ENCODE measurements around the gene DDX42. TPM values are rescaled to one million over a fixed set of nuclear protein-coding genes. Genes with fewer than 3 reads are reported as not detected.
"Not testable (repeated sequence)": the region's sequence is repeated elsewhere in the genome, so short reads cannot be mapped to it uniquely, and the experiment has no call there.

The DDX42 gene
- total RNA-seq, 1 donor from 2014 or later = 33.6 TPM

DNA sequence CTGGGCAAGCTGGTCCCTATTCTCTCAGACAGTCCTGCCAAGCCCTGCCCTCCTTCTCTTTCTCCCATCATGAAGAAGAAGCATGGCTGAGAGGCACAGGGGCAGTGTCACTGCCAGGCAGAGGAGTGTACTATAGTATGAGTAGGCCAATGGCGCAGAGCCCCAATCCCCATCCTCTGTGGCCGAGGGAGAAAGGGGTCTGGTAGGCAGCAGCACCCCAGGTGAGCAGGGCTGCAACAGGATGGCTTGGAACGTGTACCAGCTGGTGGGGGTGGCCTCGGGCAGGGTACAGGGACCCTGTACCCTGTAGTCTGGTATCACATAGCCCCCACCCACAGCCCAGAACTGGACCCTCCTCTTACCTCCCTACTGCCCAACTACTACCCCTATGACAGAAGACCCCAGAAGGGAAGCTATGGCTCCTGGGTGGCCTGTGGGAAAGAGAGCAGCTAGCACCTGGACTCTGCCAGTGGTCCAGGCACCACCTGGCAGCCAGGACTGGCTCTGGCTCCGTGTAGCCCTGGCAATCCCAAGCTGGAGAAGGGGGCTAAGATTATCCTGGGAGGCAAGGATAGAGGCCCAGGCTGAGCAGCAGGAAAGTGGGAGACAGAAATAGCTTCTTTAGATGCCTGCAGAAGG lies 64.1 kb downstream of the DDX42 start:
- no peak for DNase-seq (ENCODE audit: low spot score)
- ATAC-seq = peak; percentile 2

GRCh38 chr17:63838631-63839171 lies 64.7 kb downstream of the DDX42 start:
- peak; percentile 56 for ATAC-seq

GRCh38 chr17:63840591-63841349 lies 66.8 kb downstream of the DDX42 start:
- DNase-seq (ENCODE audit: low spot score) (no peak), ATAC-seq (no peak)

More at GRCh38 chr17:63838631-63839171, 64.7 kb downstream of the DDX42 start:
- DNase-seq (ENCODE audit: low spot score) = peak; percentile 97

GRCh38 chr17:63841350-63842172 lies 67.6 kb downstream of the DDX42 start:
- ATAC-seq (peak; percentile 32), DNase-seq (ENCODE audit: low spot score) (peak; percentile 79)

GRCh38 chr17:63842173-63842539 lies 68.2 kb downstream of the DDX42 start:
- ATAC-seq = no peak
- no peak for DNase-seq (ENCODE audit: low spot score)

DNA sequence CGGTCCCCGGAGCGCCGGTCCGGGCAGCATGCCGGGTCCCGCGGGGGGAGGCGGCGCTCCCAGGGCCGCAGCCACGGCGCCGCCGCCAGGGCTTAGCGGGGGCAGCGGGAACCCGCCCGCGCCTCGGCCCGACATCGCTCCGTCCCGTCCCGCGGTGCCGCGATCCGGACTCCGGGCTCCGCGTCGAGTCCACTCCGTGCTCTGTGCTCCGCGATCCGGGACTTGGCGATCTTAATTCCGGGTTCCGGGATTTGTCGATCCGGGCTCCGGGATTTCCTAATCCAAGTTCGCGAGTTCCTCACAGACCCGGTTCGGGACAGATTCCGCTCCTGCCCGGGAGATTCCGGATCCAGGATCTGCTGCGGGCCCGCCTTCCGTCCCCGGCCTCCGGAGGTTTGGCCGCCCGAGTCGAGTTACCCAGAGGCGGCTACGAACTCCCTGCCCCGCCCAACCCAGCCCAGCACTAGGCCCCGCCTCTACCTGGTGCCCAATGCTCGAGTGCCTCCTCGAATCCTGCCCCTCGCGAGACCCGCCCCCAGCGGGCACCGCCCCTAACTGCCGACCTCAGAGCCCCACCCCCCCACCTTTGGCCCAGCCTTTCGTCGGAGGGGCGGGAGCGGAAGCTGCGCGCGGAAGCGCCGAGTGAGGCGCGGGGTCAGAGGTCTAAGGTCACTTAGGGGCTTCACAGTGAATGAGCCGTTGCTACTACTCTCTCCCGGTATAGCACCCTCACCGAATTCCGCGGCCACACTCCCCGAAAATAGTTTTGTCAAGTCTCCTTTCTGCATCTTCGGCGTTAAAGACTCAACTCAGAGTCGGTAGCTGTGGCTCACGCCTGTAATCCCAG lies 68.8 kb downstream of the DDX42 start, which contains the start of gene SMARCD2:
SMARCD2 (minus strand) TSS at position 146 of the 847 bp plus-strand sequence; CDS start at position 135, 11 bp downstream.
- DNase-seq (ENCODE audit: low spot score) = peak; percentile 99
- peak; percentile 81 for ATAC-seq

- DNase-seq (ENCODE audit: low spot score) = not testable (repeated sequence)
- ATAC-seq = peak; percentile 6
These were observed 69.5 kb downstream of the DDX42 start for GRCh38 chr17:63843387-63843888.

GRCh38 chr17:63843910-63844677 lies 70.1 kb downstream of the DDX42 start:
- DNase-seq (ENCODE audit: low spot score) = no peak

DNA sequence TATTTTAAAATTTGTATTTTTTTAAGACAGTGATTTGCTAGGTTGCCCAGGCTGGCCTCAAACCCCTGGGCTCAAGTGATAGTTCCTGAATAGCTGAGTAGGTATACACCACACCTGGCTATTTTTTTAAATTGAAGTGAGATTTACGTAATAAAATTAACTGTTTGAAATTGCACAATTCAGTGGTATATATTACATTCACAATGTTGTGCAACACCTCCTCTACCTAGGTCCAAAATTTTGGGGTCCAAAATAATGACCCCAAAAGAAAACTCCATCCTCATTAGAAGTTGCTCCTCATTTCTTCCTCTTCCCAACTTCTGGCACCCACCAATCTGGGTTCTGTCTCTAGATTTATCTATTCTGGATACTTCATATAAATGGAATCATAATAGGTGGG lies 71.5 kb downstream of the DDX42 start:
- DNase-seq (ENCODE audit: low spot score) = no peak
- ATAC-seq = no peak

More at GRCh38 chr17:63843910-63844677, 70.1 kb downstream of the DDX42 start:
- no peak for ATAC-seq

DNA sequence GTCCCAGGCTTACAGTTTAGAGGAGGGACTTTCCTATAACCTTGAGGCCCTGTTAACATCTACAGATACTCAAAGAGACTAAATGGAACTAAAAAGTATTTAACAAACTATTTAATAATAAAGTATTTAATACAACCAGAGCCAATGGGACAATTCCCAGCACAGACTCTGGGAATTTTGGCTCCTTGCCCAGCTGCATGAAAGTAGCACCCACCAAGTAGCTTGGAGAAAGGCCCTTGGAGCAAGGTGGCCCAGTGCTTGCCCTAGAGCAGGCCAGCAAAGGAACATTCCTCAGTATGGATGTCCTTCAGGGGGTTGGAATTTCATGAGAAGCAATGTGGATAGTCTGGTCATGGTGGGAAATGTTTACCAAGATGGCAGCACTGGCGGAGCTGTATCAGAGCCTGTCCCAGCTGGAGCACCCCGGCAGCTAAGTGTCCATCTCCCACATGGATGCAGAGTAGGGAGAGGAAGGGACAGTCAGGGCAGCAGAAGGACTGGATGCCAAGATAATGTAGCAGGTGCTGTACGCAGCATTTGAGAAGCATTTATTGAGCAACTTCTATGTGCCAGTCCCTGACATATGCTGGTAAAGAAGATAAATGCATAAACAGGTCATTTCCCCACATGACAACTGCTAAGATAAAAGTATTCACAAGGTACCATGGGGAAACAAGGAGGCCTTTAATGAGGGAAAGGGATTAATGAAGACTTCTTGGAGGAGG lies 73.7 kb downstream of the DDX42 start:
- no peak for DNase-seq (ENCODE audit: low spot score)
- ATAC-seq = no peak

GRCh38 chr17:63848834-63849689 lies 75.1 kb downstream of the DDX42 start:
- DNase-seq (ENCODE audit: low spot score) = peak; percentile 95
- ATAC-seq = peak; percentile 99

GRCh38 chr17:63850401-63850800 lies 76.4 kb downstream of the DDX42 start:
- DNase-seq (ENCODE audit: low spot score) = no peak
- no peak for ATAC-seq

- DNase-seq (ENCODE audit: low spot score) (no peak), ATAC-seq (no peak)
These were observed 79.3 kb downstream of the DDX42 start for GRCh38 chr17:63853260-63853659.

- DNase-seq (ENCODE audit: low spot score) (no peak), ATAC-seq (no peak)
These were observed 80.7 kb downstream of the DDX42 start for GRCh38 chr17:63854709-63855108.

DNA sequence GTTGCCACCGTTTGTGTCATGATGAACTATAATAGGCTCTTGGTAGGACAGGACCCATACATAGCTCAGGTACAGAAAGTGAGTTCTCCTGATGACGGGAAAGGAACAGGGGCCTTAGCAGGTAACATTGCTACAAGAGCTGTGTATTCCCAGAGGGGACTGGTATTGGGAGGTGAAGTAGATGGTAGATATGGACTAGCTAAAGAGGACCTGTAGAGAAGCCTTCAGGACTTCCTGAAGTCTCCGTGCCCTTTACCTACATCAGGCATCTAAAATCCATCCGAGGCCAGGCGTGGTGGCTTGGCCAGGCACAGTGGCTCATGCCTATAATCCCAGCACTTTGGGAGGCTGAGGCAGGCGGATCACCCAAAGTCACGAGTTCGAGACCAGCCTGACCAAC lies 81.2 kb downstream of the DDX42 start:
- ATAC-seq (no peak), DNase-seq (ENCODE audit: low spot score) (no peak)

DNA sequence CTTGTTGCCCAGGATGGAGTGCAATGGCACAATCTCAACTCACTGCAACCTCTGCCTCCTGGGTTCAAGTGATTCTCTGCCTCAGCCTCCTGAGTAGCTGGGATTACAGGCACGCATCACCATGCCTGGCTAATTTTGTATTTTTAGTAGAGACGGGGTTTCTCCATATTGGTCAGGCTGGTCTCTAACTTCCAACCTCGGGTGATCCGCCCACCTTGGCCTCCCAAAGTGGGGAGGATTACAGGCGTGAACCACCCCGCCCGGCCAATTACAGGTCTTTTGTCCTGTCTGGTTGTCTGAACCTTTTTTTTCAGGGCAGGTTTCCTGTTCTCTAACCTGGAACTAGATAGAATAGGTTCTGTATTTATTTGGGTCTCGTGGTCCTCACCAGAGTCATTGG lies 82.5 kb downstream of the DDX42 start:
- ATAC-seq; DNase-seq (ENCODE audit: low spot score): not testable (repeated sequence)

DNA sequence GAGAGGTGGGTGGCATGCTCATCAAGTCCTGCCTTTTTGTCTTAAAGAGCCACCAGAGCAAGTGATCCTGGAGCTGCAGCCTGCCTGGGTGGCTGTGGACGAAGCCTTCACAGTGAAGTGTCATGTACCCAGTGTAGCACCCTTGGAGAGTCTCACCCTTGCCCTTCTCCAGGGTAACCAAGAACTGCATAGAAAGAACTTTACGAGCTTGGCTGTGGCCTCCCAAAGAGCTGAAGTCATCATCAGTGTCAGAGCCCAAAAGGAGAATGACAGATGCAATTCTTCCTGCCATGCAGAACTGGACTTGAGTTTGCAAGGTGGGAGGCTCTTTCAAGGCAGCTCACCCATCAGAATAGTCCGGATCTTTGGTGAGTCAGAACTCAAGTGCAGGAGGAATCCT lies 85.3 kb downstream of the DDX42 start:
- ATAC-seq = no peak
- no peak for DNase-seq (ENCODE audit: low spot score)

- DNase-seq (ENCODE audit: low spot score) = not testable (repeated sequence)
- peak; percentile 58 for ATAC-seq
These were observed 92.7 kb downstream of the DDX42 start for GRCh38 chr17:63866625-63867024.
